ENCODE data around the gene CRTAC1. TPM values are rescaled to one million over a fixed set of nuclear protein-coding genes. Genes with fewer than 3 reads are reported as not detected.

The CRTAC1 gene
- 3.2 TPM for total RNA-seq

- DNase-seq: no peak
These were observed at the start of gene CRTAC1 for GRCh38 chr10:98030093-98030821. Gene CRTAC1 (minus strand): TSS chr10:98030621. CDS start chr10:98030472, 149 bp downstream.

GRCh38 chr10:98078774-98079173, 48.4 kb upstream of the CRTAC1 start:
- DNase-seq: no peak

DNA sequence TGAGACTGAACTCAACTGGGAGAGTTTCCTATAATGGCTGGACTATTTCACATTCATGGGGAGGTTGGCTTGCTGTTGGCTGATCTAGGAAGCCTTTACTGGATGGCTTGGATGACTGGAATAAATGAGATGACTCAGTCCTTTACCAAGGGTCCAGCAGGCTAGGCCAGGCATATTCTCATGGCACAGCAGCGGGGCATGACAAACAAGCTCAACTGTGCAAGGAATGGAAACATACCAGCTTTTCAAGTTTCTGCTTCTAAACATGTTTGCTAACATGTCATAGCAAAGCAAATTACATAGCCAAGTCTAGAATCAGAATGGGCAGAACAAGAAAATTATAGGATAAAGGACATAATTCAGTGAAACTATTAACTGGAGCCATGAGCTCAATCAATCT, 46.8 kb upstream of the CRTAC1 start:
- DNase-seq: no peak

DNA sequence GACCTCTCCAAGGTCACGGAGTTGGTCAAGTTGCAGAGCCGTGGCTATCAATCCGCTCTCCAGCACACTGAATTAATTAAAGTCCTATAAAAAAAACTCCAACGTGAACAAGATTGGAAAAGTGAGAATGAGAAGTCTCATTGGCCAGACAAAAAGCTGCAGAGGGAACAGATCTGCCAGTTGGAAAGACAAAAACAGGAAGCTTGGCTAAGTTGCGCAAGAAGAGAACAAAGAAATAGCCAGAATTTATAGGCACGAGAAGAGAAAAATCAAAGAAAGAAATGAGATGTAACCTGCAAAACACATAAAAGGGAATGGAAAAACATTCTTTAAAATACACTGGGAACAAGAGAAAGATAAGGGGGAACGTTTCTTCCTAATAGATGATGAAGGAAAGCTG, 45.7 kb upstream of the CRTAC1 start:
- DNase-seq: no peak

DNA sequence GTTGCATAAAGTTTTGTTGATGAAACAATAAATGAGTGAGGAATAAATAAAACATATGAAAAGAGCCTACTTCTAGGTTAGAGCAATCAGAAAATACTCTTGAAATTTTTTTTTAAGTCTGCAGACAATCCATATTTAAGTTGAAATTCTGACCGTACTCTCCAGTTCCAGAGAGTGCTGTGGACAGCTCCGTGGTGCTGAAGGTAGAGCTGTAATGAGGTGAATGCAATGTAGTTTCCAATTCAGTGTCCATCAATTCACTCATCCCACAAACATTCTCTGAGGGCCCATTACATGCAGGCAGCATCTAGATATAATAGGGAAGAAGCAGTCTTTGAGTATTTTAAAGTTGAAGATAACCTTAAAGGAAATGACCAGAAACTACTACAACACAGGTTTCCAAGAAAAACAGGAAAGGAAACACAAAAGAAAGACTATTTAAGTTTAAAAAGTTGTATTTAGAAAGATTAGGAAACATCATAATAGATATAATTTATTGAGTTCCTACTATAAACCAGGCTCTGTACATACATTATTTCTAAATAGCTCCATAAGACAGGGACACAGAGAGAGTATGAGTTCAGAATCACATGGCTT, 44.0 kb upstream of the CRTAC1 start:
- DNase-seq: no peak

GRCh38 chr10:98067165-98067564, 36.7 kb upstream of the CRTAC1 start:
- DNase-seq: no peak

DNA sequence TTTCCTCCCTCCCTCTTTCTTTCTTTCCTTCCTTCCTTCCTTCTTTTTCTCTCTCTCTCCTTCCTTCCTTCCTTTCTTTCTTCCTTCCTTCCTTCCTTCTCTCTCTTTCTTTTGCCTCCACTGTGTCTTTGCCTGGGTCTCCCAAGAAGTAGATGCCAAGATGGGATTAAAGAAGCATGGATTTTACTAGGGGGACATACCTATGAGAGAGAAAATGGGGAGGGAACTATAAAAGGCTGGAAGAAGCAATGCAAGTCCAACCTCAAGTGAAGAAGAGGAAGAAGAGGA, 33.3 kb upstream of the CRTAC1 start:
- no peak for DNase-seq

- no peak for DNase-seq
These were observed 32.0 kb upstream of the CRTAC1 start for GRCh38 chr10:98062424-98062823.

DNA sequence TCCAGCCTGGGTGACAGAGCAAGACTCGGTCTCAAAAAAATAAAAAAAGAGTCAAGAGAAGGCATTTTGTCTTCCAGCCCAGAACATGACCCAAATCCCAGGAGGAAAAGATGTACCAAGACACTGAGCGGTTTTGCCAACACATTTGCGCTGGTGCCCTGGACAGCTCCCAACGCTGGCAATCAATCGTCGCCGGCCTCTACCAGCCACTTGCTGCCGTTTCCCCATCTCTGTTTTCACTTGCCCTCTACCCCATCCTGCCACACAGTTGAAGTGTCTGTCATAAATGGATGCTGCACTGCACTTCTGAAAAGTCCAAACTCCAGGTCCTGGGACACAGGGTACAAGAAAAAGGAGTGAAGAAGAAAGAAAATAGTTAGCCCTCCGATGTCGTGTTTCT, 29.7 kb upstream of the CRTAC1 start:
- DNase-seq: no peak

DNA sequence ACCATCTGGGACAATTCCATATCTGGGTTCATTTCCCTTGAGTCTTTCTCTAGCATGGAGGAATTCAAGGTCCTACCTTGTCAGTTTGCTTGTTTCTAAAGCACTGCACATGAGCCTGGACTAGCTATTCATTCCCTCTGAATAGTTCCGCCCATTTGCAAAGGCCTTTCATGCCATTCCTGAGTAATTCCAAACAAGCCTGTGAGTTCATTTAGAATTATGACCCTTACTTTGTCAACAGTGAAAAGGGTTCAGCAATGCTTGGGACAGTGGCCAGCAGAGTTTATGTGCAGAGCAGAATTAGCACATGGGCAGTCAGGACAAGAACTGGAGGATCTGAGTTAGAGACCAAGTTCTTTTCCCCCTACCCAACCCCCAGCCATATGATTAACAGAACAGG, 27.9 kb upstream of the CRTAC1 start:
- DNase-seq: no peak

DNA sequence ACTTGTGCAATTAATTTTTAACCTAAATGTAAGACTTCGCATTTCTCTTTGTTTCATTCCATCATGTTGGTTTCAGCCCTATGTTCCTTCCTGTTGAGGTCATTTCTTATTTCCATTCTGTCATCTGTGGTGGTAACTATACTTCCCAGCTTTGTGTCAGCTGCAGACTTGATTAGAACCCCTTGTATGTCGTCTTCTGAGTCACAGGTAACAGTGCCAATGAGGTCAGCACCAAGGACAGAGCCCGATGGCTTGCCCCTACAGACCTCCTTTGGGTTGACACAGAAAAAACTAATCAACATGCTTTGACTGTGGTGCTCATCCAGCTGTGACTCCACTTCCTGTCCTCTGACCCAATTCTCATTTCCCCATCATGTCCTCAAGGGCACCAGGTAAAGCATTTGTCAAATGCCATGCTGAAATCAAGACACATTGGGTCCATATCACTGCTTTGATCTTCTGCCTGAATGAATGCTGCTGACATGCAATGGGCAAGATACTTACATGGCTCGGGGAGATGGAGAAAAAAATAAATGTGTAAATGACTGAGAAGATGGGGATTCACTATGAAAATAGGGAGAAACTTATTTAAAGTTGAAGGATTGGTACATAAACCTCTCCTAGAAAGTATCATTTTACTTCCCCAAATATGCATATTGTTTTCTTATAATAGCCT, 25.6 kb upstream of the CRTAC1 start:
- DNase-seq: no peak

DNA sequence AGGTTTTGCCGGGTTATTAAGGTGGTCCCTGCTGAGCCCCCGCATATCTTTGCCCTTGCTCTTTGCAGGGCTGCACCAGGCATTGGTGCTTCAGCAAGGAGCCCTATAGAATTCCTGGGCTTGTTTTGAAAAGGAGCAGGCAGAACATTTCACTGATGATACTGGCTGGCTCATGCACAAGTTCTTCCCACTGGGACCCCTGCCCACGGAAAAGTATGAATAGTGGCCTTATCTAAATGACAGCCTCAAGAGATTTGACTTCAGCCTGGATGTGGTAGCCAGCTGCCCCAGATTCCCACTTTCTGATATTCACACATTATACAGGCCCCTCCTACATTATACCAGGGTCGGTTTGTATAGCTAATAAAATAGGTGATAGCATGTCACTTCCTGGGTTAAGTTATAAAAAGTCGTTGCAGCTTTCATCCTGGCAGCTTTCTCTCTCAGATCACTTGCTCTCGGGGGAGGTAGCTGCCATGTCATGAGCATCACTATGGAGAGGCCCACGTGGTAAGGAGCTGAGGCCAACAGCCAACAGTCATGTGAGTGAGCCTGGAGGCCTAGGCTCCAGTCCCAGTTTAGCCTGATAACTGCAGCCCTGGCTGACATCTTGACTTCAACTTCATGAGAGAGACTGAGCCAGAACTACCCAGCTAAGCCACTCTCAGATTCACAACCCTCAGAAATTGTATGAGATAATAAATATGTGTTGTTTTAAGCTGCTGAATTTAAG, 16.8 kb upstream of the CRTAC1 start:
- no peak for DNase-seq

- no peak for DNase-seq
These were observed 15.5 kb upstream of the CRTAC1 start for GRCh38 chr10:98045785-98046389.

- DNase-seq: no peak
These were observed 11.1 kb upstream of the CRTAC1 start for GRCh38 chr10:98041352-98042043.

DNA sequence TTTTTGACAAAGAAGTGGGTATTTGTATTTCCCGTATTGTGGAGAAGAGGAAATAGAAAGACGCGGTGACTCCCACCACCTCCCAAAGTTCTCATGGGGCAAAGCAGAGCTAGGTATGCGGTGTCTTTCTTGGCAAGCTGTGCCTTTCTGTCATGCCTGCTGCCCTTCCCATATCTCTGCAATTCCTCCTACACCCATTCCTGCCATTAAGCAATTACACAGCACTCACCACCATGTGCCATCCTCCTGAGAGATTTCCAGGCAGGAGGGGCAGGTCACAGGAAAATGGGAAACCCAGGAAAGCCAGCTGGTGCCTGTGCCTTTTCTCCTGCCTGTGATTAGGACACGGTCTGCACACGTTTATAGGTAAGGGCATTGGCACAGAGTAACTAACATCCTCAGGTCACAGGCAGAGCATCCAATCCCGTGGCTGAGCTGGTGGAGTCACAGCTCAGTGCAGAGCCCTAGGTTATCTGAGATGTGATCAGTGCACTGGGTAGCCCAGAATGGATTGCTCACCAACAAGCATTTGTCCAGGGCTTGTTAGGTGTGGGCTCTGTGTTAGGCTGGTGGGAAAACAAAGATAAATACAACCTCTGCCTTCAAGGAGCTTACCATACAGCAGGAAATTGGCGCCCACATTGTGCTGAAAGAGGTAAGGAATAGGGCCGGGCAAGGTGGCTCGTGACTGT, 9.4 kb upstream of the CRTAC1 start:
- DNase-seq: no peak

DNA sequence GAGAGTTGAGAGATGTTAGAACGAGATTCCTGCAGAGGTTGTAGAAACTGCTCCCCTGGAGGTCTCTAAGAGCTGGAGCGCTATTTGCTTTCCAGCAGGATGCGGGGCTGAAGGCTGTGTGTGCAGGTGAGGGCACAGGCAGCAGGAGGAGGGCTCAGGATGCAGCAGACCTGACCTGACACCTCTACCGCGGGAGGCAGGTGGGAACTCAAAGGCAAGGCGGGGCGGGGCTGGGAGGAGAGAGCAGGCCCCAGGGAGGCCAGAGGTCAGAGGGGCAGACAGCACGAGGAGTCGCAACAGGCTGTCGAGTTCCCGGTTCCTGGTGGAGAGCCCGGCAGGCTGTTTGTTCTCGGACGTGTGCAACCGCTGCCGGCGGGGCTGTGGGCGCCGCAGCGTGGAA, 7.9 kb upstream of the CRTAC1 start:
- no peak for DNase-seq

- no peak for DNase-seq
These were observed 5.2 kb upstream of the CRTAC1 start for GRCh38 chr10:98035599-98035998.

DNA sequence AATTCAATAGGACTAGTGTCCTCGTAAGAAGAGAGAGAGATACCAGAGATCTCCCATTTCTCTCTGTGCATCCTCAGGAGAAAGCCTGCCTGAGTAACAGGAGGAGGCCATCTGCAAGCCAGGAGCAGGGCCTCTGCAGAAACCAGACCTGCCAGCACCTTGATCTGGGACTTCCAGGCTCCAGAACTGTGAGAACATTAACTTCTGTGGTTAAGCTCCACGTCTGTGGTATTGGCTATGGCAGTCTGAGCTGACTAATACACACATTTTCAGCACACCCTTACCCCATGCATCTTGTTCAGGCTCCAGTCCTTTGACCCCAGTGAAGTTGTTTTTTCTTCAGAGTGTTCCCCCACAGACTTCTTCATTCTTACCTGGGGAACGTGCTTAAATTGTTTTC, 3.1 kb upstream of the CRTAC1 start:
- DNase-seq: no peak

GRCh38 chr10:98031440-98031839, 1.0 kb upstream of the CRTAC1 start:
- no peak for DNase-seq

GRCh38 chr10:98030991-98031431, 590 bp upstream of the CRTAC1 start:
- DNase-seq: no peak

Data from skin of body (tissue), 2 donors.